Activated CD8-positive, alpha-beta memory T cell treated with anti-CD3 and anti-CD28 coated beads, Interleukin-2, amount 50 U/mL, for 48 hours (primary cell): ENCODE data around the gene CCDC122.
A peak's percentile ranks its signal among the peaks of the same experiment; 100 is the strongest.

Source experiments
- DNase-seq: peaks from one replicate; pipeline ENCODE4 v3.0.0-alpha.2; 2020

Gene CCDC122

DNA sequence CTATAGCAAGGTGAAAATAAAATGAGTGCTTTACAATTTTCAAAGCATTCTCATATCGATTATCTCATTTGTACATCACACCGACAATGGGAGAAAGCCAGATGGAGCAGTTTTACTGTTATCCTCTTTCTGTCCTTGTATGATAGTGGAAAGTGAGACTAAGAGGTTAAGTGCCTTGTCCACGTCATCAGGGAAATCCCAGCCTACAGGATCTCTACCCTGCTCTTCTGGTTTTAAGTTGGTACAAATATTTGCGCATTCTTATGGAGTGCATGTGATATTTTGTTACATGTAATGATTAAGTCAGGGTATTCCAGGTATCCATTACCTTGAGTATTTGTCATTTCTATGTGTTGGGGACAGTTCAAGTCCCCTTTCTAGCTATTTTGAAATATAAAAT, 80.3 kb downstream of the CCDC122 start:
- no peak for DNase-seq

DNA sequence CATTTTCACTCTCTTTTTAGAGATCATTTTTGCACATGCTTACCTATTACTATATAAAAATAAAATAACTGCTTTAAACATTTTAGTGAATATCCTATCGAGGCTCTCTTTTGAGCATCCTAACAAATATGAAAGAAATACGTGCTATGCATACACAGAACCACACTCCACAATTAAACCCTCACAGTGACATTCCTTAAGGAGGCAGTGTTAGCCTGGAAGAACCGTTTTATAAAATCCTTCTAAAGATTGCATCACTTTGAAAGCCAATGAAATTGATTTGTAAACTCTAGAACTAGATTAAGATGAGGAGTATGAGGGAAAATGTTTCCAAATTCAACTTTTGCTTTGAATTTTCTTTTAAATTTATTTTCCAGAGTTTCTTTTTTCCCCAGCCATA, 81.7 kb downstream of the CCDC122 start:
- DNase-seq = no peak

DNA sequence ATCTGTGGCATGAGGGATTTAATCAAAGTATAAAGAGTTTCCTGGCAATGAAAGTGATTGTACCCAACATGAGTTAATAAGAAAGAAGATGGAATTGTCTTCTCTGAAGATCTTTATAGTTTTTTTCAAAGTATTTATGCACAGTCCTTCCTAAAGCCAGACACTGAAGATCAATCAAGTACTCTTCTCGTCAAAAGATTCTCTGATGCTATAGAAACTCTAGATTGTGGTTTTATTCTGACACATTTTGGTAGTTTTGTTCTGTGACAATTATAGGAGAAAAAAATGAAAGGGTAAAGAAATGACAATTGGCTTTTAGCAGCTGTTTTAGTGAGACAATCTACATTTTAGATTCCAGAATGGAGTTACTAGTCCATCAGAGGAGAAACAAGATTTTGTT, 82.4 kb downstream of the CCDC122 start:
- DNase-seq = no peak

DNA sequence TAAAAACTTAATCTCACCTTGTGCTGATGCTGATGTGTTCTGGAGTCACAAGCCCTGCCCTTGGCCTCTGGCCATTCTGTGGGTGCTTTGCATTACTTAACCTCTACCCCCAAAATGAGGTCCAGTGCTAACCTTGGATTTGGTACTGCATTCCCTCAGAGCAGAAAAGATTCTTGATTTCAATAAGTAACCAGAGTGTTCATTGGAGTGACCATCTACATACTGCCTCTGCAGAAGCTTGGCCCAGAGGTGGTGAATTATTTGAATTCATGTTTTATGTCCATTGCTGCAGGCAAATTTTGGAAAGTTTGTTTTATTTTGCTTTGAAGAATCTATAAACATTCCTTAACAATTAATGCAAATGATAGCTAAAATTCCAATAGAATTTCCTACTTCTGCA, 85.1 kb downstream of the CCDC122 start:
- no peak for DNase-seq

DNA sequence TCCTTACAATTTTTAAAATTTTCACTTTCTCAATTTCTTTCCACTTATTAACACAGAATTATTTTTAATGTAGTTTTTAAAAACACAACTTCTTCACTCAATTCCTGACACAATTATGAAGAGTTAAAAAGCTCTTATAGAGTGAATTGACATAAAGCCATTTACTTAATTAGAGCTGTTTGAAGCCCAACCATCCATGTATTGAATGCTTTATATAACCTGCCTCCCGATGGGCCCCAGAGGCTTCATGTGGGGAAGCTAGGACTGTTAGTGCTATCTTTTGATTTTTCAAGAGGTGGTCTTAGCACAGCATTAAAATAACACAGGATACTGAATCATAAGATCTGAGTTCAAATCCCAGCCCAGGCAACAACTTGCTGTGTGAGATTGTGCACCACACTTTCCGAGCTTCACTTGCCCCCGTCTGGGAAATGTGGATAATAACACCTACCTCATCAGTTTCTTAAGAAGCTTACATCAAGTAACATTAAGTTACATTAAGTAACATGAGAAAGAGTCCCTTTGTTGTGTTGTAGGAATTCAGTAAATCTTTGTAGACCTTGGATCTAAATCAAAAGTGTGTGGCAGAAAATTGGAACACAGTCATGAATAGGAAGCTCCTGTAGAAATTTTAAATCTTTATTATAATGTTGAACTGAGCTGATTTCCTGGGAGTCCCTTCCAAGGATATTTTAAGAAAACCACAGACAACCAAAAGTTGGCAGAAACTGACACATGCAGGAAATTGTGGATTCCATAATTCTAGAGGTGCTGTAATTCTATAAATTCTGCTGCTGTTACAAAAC, 87.3 kb downstream of the CCDC122 start:
- DNase-seq = no peak

DNA sequence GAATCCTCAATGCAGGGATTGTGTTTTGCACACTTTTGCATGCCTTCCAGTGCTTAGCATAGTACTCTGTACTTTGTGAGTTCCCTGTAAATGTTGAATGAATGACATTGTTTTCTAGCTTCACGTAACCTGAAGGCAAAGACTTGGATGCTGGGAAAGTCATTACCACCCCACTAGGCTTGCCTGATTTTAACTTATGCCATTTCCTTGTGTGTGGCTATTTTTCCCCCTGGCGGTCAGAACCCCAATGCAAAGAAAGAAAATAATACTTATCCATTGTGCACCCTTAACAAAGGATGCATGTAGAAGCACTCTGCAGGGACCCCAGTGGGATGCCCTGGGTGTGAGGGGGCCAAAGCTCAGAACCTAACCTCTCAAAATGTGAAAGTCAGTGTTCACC, 91.5 kb downstream of the CCDC122 start:
- no peak for DNase-seq

DNA sequence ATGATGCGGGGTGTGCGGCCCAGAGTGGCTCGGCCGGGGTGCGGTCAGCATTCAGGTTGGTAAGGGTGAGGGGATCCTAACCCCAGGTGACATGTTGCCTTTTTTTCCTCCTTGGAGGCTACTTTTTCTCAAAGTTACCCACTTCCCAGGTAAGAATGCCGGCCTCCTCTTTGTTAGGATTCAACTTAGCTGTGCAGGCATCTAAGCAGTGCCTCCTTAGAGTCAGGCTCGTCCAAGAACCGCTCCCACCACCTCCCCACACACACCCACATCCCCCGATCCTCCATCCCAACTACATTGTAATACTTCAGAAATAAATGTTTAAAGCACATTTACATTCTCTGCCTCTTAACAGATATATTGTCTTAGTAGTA, 92.0 kb downstream of the CCDC122 start:
- no peak for DNase-seq

DNA sequence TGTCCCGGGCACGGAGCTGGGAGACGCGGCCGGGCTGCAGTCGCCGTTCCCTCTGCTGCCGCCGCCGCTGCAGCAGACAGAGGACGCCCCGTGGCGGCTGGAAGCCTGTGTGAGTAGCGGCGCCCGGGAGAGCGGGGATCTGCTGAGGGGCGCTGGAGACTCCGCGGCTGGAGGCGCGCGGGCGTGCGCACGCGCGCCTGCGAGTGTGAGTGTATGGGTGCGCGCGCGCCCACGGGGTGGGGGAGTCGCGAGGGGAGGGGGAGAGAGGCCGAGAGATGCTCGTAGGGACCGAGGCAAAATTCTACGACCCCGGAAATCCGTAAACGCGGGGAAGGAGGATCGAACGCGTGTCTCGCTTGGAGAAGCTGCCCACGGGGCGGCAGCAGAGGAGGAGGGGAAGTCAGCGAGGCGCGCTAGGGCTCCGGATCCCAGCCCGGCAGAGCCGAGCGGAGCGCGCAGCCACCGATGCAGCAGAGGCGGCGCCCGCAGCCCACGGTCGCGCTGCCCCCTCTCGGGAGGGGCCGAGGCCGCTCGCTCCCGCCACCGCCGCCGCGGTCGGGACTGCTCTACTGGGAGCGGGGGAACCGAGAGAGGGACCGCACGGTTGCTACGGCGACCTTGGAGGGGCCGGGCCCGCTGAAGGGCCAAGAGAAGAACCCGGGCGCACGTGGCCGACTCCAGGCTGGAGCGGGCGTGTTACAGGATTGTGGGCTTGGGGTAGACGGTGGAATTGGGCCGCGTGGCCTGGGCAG, 92.6 kb downstream of the CCDC122 start, which contains the start of gene ENOX1:
TSS of gene ENOX1 (minus strand) at position 207 of the 752 bp plus-strand sequence.
- DNase-seq = peak; percentile 62

DNA sequence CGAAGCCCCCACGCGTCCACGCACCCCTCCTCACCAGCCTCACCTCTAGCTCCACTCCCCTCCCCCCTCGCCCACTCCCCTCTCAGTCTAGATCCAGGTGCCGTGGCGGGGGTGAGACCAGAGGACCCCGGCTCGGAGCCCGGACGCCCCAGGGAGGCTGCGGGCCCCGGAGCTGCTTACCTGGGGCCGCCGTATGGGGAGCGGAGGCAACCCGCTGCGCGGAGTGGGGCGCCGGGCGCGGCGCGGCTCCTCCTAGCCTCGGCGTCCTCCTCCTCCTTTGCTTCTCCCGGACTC, 93.1 kb downstream of the CCDC122 start:
- no peak for DNase-seq
